AG04449 (cell line): ENCODE data around the gene AGMAT.

ENCODE experiments used
- CTCF ChIA-PET: fragments of 350-600 bp; formaldehyde crosslinking; extraction: SDS; loops from one replicate; lab custom pipeline; 2021; ENCODE audit warnings: antibody characterized with exemption; lab: Yijun Ruan, JAX
- POLR2A ChIA-PET: fragments of 400-600, 350-600 bp; formaldehyde crosslinking; extraction: SDS; loops from one replicate; lab custom pipeline; 2020; ENCODE audit warnings: antibody characterized with exemption, inconsistent platforms; lab: Yijun Ruan, JAX
- DNase-seq: peaks from one replicate; pipeline ENCODE4 v3.0.0-alpha.2; 2010; ENCODE audit warnings: low read depth, low spot score
- H3K4me3 ChIP-seq: 2 replicates; pipeline ENCODE4 v1.5.1; 2011; ENCODE audit warnings: low read depth, mild to moderate bottlenecking, control low read depth, low read length
- CTCF ChIP-seq: IDR thresholded peaks from one replicate; pipeline ENCODE4 v1.5.1; 2011; ENCODE audit warnings: mild to moderate bottlenecking, moderate library complexity, low read length, control low read depth, inconsistent platforms; ENCODE audit not compliant: insufficient read depth; ENCODE audit errors: missing control alignments

AGMAT gene

GRCh38 chr1:15579683-15580047, 5.2 kb downstream of the AGMAT start:
- DNase-seq: no peak
- H3K4me3 ChIP-seq: no peak overlapping the region
- TF ChIP-seq CTCF: no peak
- POLR2A ChIA-PET: no interaction called here
- CTCF ChIA-PET: no interaction called here

- H3K4me3 ChIP-seq: no peak overlapping the region
- CTCF ChIA-PET: no interaction called here
- no peak for TF ChIP-seq CTCF
- no peak for DNase-seq
- POLR2A ChIA-PET: interaction anchor here (0.6 kb wide), 1 partner anchor 8 kb away, joined by 3 read pairs; no protein-coding TSS in a partner anchor
Observed at GRCh38 chr1:15578921-15579682, 5.7 kb downstream of the AGMAT start.

GRCh38 chr1:15577691-15578090, 7.2 kb downstream of the AGMAT start:
- ChIA-PET POLR2A (no interaction called here), CTCF (no interaction called here)
- H3K4me3 ChIP-seq: no peak overlapping the region
- no peak for DNase-seq
- TF ChIP-seq CTCF: no peak

GRCh38 chr1:15575549-15576150, 9.2 kb downstream of the AGMAT start:
- DNase-seq: no peak
- TF ChIP-seq CTCF: no peak
- POLR2A ChIA-PET: no interaction called here
- CTCF ChIA-PET: no interaction called here
- no peak overlapping the region for H3K4me3 ChIP-seq

GRCh38 chr1:15574741-15575140, 10.1 kb downstream of the AGMAT start:
- ChIA-PET CTCF (no interaction called here), POLR2A (no interaction called here)
- TF ChIP-seq CTCF: no peak
- DNase-seq: no peak
- no peak overlapping the region for H3K4me3 ChIP-seq

GRCh38 chr1:15573477-15573876, 11.4 kb downstream of the AGMAT start:
- ChIA-PET CTCF (interaction anchor here (0.8 kb wide), 1 partner anchor 17 kb away, joined by 4 read pairs; no protein-coding TSS in a partner anchor), POLR2A (no interaction called here)
- DNase-seq: no peak
- no peak for TF ChIP-seq CTCF
- H3K4me3 ChIP-seq: no peak overlapping the region
